ENCODE measurements around the gene TMEM176A. TPM values are rescaled to one million over a fixed set of nuclear protein-coding genes. Genes with fewer than 3 reads are reported as not detected.

The TMEM176A gene
- total RNA-seq, 1 donor from 2014 or later, result 57.4 TPM

GRCh38 chr7:150814328-150815001 is 13.9 kb downstream of the TMEM176A start:
- Histone ChIP-seq H3K4me3 (no peak overlapping the region), H3K27me3 (ENCODE audit: low read depth) (no peaks in the 10 kb centered on the region), H3K4me1 (no peaks in the 10 kb centered on the region), H3K36me3 (no peaks in the 10 kb centered on the region), H3K27ac (no peak overlapping the region), H3K9me3 (peaks cover 8% of the 10 kb centered on the region)
- ATAC-seq, result no peak
- no peak for DNase-seq
- intact Hi-C loops (cut with DNase I), result no loop called here
- no peak for TF ChIP-seq CTCF (IDR thresholded peaks at IDR 0.05)

GRCh38 chr7:150818971-150819370 is 18.4 kb downstream of the TMEM176A start:
- Histone ChIP-seq H3K4me3 (no peak overlapping the region), H3K27ac (no peak overlapping the region), H3K4me1 (no peaks in the 10 kb centered on the region), H3K36me3 (no peaks in the 10 kb centered on the region), H3K9me3 (peaks cover 8% of the 10 kb centered on the region), H3K27me3 (ENCODE audit: low read depth) (no peaks in the 10 kb centered on the region)
- intact Hi-C loops (cut with DNase I), result no loop called here
- DNase-seq, result no peak
- ATAC-seq, result no peak
- TF ChIP-seq CTCF (IDR thresholded peaks at IDR 0.05), result no peak

GRCh38 chr7:150820148-150820547 is 19.6 kb downstream of the TMEM176A start:
- ATAC-seq, result no peak
- TF ChIP-seq CTCF (IDR thresholded peaks at IDR 0.05), result no peak
- no peak for DNase-seq
- Histone ChIP-seq H3K9me3 (peaks cover 8% of the 10 kb centered on the region), H3K4me3 (no peak overlapping the region), H3K36me3 (no peaks in the 10 kb centered on the region), H3K4me1 (no peaks in the 10 kb centered on the region), H3K27ac (no peak overlapping the region), H3K27me3 (ENCODE audit: low read depth) (no peaks in the 10 kb centered on the region)
- intact Hi-C loops (cut with DNase I), result no loop called here

- Histone ChIP-seq H3K4me3 (no peak overlapping the region), H3K27me3 (ENCODE audit: low read depth) (no peaks in the 10 kb centered on the region), H3K4me1 (no peaks in the 10 kb centered on the region), H3K9me3 (peaks cover 8% of the 10 kb centered on the region), H3K36me3 (no peaks in the 10 kb centered on the region), H3K27ac (no peak overlapping the region)
- ATAC-seq (no peak), DNase-seq (no peak)
- intact Hi-C loops (cut with DNase I), result no loop called here
- TF ChIP-seq CTCF (IDR thresholded peaks at IDR 0.05), result no peak
These were observed 20.1 kb downstream of the TMEM176A start for GRCh38 chr7:150820578-150821198.

- H3K27me3 ChIP-seq (ENCODE audit: low read depth), result no peaks in the 10 kb centered on the region
- no peak overlapping the region for H3K4me3 ChIP-seq
- intact Hi-C loops (cut with DNase I), result no loop called here
- no peaks in the 10 kb centered on the region for H3K4me1 ChIP-seq
- ATAC-seq, result no peak
- no peak for TF ChIP-seq CTCF (IDR thresholded peaks at IDR 0.05)
- no peaks in the 10 kb centered on the region for H3K9me3 ChIP-seq
- no peak for DNase-seq
- H3K27ac ChIP-seq, result no peak overlapping the region
- H3K36me3 ChIP-seq, result no peaks in the 10 kb centered on the region
These were observed 22.5 kb downstream of the TMEM176A start for GRCh38 chr7:150823043-150823442.

Data from lower lobe of right lung (tissue), 2 donors.